ENCODE results near the gene LRRC49.
"Not testable (repeated sequence)": the region's sequence is repeated elsewhere in the genome, so short reads cannot be mapped to it uniquely, and the experiment has no call there.

Gene LRRC49

DNA sequence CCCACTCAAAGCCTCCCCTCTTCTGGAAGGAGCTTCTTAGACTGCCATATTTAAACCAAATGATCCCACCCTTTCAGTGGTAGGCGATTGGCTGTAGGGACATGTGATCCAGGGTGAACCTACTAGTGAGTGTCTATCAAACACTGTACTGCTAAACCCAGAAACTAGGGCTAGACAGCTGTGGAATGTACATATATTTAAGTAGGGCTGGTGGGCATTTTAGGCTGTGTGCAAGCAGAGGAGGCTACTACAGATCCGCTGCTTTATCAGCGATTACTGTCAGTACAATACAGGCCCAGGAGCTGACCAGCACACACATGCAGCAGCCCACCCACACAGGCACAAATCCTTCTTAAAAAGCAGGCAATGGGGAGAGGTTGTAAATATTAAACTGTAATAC lies 23.3 kb upstream of the LRRC49 start:
- no peak for DNase-seq

DNA sequence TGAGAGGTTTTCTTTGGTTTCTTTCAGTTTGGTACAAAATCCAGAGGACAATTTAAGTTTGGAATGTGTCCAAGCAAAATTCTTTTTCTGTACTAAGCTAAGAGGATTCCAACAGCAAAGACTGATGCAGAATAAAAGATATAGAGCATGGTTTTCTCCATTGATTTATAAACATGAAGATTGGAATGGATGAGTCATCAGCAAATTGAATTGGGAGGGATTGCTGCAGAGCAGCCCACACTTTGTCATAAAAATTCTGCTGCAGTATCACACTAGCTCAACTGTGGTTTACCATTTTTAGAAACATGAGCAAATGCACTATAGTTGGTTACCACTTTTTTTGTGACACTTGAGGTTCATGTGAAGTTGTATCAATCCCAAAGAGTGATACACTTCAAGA lies 22.6 kb upstream of the LRRC49 start:
- DNase-seq, result no peak

DNA sequence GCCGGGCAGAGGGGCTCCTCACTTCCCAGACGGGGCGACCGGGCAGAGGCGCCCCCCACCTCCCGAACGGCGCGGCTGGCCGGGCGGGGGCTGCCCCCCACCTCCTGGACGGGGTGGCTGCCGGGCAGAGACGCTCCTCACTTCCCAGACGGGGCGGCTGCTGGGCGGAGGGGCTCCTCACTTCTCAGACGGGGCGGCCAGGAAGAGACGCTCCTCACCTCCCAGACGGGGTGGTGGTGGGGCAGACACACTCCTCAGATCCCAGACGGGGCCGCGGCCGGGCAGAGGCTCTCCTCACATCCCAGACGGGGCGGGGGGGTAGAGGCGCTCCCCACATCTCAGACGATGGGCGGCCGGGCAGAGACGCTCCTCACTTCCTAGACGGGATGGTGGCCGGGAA lies 21.1 kb upstream of the LRRC49 start:
- DNase-seq, result not testable (repeated sequence)

DNA sequence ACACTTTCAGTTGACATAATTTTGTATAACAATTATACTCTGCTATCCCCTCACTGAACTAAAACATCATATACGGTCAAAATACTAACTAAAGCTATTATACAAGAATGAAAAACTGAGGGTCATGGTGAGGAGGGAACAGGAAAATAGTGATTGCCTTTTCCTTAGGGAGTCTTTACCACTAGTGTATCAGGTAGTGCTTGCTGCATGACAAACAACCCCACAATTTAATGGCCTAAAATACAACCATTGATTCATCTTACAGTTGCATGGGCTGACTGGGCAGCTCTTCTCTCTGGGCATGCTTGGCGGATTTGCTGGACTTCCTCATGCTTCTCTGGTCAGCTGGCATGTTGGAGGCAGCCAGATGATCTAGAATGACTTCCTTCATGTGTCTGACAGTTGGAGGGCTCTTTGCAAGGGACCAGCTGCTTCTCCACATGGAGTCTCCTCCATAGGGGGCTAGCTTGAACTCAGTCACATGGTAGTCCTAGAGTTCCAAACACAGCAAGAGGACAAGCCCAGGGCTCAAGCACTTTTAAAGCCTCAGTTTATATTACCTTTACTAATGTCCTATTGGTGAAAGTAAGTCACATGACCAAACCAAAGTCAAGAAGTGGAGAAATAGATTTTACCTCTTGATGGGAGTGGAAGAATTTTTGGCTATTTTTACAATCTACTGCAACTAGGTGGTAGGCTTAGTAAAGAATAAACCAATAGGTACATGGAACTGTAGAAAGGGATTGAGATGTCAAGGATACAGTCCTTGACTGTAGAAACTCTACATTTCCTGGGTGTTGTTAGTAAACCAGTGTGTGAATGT lies 19.2 kb upstream of the LRRC49 start:
- no peak for DNase-seq

DNA sequence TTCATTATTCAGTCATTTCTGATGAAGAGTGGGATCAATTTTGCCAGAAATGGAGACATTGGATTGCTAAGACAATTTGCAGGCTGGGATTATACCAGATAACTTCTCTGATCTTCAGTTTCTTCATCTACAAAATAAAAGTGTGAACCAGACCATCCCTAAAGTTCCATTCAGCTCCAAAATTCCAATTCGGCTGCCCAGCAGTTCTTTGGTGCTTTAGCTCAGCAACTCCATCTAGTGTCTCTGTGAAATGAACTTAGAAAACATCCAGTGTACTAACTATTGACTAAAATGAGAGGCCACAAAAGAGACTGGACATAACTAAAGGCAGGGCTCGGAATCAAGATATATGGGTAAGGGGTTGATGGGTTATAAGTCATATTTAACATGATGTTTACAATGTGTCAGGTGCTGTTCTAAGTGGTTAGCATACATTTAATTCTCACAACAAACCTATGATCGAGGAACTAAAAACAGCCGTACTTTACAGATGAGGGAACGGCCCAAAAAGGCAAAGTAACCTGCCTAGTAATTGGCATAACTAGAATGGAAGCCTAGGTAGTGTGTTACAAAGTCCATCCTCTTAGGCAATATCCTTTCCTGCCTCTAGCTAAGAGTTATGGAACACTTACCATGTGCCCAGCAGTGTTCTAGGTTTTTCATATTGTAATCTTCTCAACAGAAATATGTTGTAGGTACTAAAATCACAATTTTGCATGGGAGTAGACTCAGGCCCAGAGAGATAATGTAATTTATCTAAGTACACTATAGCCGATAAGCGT lies 17.4 kb upstream of the LRRC49 start:
- DNase-seq, result no peak

DNA sequence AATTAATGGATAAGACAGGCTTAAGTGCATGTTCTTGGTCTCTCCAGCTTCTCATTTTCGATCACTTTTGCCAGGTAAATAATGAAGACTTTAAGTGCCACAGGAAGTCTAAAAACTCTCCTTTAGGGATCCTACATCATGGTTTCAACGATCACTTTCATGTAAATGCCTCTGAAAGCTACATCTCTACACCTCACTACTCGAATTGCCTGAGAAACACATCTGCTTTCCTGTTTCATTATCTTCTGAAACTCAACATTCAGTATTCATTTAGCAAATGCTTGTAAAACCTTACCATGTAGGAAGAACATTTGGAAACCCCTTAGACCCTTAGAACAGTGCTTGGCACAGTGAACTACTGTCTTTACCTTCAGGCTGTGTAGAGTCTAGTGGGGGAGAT lies 16.6 kb upstream of the LRRC49 start:
- DNase-seq, result no peak

DNA sequence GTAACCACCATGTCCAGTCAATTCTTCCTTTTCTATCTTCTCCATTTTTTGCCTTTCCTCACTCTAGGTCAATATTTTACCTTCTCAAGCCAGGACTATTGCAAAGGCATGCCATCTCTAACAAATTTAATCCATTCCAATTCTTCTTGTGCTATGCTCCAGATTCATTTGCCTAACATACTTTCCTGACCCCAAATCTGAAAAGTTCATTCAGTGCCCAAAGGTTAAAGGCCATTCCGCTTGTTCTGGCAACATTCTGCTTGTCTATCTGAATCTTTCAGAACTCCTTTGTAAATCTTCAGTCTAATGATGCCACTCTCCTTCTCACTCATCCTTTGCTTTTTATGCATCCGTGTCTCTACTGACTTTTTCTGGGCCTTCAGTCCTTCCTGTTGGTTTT lies 15.9 kb upstream of the LRRC49 start:
- no peak for DNase-seq

DNA sequence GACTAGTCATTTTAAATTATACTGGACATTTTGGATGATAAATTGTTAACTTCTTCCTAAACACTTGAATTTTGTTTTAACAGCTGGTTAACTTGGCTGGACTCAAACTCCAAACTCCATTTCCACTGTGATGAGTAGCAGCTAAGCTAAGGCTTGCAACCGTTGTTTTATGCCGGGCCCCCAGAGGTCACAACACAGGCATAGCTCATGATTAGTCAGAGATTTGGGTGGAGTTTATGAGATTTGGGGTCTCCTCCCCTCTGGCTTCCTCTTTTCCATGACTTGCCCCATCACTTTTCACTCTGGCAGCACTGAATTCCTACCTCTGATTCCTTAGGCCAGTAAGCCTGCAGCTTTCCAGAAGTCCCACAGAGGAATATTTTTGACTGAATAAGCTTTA lies 13.2 kb upstream of the LRRC49 start:
- no peak for DNase-seq

DNA sequence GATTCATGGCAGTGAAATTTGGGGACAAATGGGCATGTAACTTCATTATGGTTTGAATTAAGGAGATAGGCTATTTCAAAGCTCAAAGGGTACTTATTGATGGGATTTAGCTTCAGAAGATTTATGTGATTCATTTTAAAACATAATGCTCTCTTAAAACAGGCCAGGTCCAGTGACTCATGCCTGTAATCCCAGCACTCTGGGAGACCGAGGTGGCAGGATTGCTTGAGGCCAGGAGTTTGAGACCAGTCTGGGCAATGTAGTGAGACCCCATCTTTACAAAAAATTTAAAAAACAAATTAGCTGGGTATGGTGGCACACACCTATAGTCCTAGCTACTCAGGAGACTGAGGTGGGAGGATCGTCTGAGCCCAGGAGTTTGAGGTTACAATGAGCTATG lies 11.8 kb upstream of the LRRC49 start:
- no peak for DNase-seq

DNA sequence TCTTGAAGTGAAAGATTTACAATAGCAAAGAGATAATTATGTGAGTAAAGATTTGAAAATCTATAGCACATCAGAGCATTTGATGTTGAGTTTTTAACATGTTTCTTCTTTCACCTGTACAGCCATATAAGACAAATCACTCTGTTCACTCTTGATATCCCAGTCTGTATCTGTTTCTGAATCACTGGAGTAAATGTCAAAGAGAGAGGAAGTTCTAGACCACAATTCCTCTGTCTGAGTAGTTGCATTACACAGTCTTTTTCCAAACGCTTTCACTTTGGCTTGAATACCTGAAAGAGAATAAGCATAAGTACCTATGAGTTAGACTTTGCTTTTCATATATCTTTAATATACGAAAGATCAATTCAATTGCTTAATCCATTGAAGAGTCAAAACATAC lies 10.3 kb upstream of the LRRC49 start:
- no peak for DNase-seq

DNA sequence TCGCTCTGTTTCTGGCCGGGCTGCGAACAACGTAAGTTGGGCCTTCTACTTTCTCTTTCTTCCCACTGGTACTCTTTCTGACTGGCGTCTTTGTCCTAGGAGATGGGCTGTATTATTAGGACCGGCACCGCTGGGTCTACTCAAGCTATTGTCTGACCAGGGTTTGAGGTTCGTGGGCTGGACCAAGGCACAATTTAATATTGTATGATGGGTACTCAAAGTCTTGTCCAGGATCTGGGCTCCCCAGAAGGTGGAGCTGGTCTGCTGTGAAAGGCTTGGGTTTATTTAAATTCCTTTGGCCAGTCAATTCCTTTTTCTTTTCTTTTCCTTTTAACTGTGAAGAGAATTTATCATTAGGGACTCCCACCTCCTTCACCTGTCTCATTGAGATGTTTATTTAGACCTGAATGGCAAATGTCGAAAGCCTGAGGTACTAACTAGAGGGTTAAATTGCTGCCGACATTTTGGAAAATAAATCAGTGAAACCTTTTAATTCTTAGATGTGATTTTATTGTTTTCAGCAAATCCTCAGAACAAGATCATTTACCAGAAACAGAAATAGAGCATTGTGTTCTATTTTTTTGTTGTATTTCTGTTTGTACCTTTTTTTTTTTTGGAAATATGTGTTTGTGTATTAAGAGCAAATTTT lies 410 bp downstream of the LRRC49 start:
- DNase-seq, result peak; percentile 26 to 36

DNA sequence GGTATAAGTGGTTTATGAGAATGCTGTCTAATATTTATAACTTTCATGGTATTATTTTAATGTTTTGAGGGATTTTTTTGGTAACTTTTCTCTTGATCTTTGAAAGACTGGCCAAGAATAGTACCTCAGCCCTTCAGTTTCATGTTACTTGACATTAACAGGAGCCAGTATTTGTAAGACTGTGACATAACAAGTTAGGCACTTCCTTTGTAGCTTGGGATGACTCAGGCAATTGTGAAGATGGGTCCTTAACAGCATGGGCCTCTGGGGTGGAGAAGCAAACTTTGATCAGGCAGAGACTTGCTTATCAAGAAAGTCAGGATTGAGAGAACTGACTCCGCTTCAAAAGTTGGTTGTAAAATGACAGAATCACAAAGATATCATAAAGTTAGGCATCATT lies 9.5 kb downstream of the LRRC49 start:
- DNase-seq, result no peak

DNA sequence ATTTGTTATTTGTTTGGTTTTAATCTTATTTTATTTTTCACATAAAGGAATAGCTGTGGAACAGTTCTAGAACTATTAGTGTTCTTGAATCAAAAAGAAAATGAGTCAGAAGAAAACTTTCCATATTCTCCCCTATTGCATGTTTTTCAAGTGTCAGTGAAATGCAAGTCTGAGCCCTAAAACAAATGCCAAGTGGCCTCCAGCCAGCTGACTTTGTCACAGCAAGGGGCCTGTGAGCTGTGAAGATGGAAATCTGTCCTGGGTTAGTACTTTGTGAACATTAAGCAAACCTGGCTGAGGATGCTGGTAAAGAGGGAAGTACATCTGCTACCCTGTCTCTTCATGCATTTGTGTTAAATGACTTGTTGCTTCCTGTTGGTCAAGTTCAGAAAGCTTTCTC lies 14.2 kb downstream of the LRRC49 start:
- DNase-seq, result no peak

DNA sequence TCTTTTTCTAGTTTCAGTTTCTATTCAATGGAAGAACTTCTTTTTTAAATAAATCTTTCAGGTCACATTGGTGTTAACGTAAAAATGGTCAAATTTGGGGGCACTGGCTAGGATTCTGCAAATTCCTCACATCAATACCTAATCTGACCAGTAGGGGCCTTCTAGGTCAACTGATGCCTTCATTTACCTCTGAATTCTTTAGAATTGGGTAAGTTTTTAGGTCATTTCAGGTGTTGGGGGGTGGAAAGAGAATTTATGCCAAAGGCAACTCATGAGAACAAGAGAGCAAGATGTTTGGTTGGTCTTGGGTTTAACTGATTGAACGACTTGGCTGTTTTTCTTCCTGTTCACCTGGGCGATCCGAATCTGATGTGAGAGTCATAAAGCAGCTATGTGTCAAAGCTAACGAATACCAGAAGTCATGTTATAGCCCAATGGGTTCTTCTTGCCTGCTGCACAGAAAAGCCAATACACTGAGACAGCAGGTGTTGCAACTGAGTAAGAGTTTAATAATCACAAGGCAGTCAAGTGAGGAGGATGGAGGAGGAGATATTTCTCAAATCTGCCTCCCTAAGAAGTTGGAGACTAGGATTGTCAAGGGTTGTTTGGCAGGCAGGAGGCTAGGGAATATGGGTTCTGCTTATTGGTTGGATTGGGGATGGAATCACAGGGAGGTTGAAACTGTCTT lies 15.3 kb downstream of the LRRC49 start:
- no peak for DNase-seq

DNA sequence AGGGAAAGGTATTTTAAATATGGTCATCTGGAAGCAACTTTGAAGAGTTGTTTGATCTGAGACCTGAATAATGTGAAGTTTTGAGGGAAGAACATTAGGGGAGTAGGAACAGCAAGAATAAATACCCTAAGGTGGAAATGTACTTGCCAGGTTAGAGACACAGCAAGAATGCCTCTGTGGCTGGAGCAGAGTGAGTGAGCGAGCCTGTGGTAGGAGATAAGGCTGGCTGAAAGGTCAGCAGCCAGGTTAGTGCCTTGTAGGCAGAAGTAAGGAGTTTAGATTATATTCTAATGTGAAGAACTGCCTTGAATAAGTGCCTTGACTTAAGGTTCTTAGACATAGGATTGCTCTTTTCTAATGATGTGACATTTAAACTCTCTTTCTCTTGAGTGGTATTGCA lies 18.3 kb downstream of the LRRC49 start:
- no peak for DNase-seq

DNA sequence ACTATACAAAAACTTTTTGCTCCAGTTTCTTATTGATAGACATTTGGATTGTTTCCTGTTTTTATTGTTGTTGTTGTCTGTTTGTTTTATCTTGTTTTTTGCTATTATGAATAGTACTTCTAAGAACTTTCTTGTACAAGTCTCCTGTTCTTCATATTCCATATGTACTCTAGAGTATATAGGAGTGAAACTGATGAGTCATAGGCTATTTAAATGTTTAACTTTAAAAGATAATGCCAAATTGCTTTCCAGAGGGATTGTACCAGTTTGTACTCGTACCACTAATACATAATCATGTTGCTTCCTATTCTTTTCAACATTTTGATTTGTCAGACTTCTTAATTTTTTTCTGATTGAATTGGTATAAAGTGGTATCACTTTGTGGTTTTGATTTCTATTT lies 19.6 kb downstream of the LRRC49 start:
- no peak for DNase-seq

DNA sequence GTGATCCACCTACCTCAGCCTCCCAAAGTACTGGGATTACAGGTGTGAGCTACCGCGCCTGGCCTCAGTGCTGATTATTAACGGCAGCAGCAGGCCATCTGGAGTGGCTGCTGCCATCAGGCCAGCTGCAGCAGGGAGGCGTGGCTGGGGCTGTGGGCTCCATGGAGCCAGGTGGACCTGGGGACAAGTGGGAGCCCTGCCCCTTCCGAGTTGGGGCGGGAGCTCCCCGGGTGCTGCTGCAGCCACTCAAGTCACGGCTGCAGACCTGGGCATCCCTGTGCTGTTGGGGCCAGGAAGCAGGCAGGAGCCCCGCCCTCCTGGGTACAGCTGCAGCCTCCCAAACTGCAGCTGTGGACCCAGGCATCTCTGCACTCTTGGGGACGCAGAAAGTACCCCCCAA lies 23.9 kb downstream of the LRRC49 start:
- DNase-seq, result no peak

DNA sequence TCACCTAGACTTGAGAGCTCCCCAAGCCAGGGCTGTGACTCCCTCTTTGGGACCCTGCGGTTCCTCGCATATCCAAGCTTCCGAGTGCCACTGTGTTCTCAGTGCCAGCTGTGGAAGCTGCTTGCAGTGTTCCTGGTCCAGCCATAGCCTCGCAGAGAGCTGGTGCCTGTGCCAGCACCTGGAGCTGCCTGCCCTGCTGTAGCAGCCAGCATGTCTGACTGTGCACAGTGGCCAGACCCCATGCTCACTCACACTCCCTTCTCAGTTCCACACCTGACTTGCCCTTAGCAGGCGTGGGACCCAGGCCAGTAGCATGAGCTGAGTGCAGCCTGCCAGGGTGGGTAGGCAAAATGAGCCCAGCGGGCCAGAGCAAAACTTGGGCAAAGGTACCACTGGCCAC lies 25.3 kb downstream of the LRRC49 start:
- no peak for DNase-seq

DNA sequence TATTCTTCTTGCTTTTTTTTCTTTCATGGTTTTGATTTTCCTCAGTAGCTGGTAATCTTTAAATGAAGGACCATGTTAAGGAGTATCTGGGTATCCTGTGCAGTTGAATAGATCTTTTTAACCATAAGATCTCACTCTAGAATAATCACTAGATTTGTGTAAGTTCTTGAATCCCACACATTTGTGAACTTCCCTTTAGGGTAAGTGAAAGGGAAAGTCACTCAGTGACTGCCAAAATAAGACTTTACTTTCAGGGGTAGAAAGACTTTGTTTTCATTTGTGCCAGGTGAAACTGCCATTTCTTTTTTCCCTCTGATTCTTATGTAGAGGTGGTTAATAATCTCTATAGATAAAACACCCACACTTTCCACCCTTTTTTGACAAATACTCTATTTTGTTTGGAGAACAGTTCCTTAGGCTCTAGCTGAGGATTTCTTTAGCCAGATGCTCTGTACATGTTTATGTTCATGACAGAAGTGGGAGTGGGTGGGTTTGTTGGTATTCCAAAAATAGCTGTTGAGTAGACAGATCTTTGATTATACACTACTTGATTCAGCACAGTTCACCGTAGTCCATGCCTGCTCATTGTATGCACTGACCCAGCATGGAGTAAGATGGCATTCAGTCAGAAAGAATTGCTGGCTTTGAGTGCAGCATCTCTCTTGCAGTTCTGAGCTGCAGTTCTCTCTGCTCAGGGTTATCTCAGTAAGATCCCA lies 28.5 kb downstream of the LRRC49 start:
- no peak for DNase-seq

DNA sequence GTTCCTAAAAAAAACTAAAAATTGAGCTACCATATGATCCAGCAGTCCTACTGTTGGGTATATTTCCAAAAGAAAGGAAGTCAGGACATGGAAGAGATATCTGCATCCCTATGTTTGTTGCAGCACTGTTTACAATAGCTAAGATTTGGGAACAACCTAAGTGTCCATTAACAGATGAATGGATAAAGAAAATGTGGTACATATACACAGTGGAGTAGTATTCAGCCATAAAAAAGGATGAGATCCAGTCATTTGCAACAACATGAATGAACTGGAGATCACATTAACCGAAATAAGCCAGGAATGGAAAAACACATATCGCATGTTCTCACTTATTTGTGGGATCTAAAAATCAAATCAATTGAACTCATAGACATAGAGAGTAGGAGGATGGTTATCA lies 29.5 kb downstream of the LRRC49 start:
- DNase-seq, result no peak

DNA sequence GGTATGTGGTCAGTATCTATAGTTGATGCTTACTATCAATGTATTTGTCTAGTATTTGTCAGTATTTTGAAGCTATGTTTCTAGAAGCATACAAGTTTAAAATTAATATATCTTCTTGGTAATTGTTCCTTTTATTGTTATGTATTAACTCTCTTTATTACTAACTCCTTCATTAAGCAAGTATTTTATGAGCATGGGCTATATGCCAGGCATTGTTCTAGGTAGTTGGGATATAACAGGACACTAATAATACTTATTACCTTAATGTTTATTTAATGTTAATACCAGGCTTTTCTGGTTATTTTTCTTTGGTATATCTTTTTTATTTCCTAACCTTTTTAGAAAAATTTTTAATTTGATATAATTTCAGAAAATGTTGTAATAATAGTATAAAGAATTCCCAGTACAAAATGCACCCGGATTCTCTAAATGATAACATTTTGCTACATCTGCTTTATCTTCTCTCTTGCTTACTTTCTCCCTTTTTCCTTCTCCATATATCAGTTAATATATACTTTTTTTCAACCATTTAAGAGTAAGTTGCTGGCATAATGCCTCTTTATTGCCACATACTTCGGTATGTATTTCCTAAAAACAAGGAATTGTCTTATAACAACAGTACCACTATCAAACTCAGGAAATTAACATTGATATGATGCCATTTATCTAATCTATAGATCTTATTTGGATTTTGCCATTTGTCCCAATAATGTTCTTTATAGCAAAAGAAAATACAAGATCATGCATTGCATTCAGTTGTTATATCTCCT lies 30.9 kb downstream of the LRRC49 start:
- no peak for DNase-seq

DNA sequence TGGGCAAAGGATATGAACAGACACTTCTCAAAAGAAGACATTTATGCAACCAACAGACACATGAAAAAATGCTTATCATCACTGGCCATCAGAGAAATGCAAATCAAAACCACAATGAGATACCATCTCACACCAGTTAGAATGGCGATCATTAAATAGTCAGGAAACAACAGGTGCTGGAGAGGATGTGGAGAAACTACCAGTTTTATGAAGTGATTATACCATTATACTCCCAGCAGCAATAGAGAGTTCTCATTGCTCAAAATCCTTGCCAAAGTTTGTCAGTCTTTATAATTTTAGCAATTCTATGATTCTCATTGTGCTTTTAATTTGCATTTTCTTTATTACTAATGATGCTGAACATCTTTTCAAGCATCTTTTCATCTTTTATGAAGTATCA lies 34.3 kb downstream of the LRRC49 start:
- not testable (repeated sequence) for DNase-seq
